GM18505 (cell line): Measurements from ENCODE around the gene LCN6.
"Not testable (repeated sequence)": the region's sequence is repeated elsewhere in the genome, so short reads cannot be mapped to it uniquely, and the experiment has no call there.

ENCODE experiments used
- ATAC-seq: cut with Tn5 transposase; IDR thresholded peaks from one replicate; pipeline ENCODE4 v1.9.1; 2021; ENCODE audit not compliant: unreplicated experiment
- POLR2A ChIP-seq: IDR thresholded peaks from 4 replicates; pipeline ENCODE4 v1.6.1; 2011; ENCODE audit warnings: borderline replicate concordance; ENCODE audit not compliant: insufficient read depth, insufficient read length; ENCODE audit errors: extremely low read depth

Gene LCN6, protein sequence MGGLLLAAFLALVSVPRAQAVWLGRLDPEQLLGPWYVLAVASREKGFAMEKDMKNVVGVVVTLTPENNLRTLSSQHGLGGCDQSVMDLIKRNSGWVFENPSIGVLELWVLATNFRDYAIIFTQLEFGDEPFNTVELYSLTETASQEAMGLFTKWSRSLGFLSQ

DNA sequence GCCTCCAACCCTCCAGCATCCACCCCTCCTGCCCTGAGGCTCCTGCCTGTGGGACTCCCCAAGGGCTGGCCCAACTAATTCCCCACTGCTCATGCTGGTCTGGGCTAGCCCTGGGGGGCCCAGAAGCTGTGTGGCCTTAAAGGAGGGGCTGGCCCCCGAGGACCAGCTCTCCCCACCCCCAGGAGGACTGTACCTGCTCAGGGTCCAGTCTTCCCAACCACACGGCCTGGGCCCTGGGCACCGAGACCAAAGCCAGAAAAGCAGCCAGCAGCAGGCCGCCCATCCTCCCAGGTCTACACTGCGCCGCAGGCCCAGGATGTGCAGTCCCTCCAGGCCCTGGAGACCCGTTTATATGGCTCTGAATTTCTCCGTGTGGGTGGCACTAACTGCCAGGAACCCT is at the start of gene LCN6:
Gene LCN6 (minus strand): TSS at position 325 of the 400 bp plus-strand sequence. CDS start 42 bp downstream, at position 283.
- no peak for TF ChIP-seq POLR2A
- no peak for ATAC-seq

DNA sequence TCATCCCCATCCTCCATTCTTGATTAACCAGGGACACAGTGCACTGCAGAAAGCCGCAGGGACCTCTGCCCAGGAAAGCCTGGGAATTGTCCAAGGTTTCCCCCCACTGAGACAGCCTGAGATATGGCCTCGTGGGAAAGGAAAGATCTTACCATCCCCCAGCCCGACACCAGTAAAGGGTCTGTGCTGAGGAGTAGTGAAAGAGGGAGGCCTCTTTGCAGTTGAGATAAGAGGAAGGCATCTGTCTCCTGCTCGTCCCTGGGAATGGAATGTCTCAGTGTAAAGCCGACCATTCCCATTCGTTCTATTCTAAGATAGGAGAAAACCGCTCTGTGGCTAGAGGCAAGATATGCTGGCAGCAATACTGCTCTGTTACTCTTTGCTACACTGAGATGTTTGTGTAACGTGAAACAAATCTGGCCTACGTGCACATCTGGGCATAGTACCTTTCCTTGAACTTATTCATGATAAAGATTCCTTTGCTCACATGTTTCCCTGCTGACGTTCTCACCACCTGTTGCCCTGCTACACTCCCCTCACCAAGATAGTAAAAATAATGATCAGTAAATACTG is 48.5 kb upstream of the LCN6 start:
- ATAC-seq: not testable (repeated sequence)

DNA sequence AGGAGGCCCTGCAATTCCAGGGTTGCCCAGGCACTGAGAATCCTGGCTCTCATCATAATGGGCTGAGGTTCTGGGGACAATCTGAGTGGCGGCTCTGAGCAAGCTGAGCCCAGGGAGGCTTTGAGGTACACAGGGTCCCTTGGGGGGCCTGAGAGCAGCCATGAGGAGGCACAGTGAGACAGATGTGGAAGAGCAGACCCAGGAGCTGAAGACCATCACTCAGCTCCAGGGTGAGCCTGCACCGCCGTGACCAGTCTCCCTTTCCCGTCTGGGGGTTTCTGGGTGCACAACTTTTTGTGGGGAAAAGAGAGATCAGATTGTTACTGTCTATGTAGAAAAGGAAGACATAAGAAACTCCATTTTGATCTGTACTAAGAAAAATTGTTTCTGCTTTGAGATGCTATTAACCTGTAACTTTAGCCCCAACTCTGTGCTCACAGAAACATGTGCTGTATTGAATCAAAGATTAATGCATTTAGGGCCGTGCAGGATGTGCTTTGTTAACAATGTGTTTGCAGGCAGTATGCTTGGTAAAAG is 48.0 kb upstream of the LCN6 start, which contains the start of gene CCDC183:
Gene CCDC183 (plus strand): TSS at position 101 of the 537 bp plus-strand sequence. CDS start 60 bp downstream, at position 161.
- TF ChIP-seq POLR2A: no peak
- no peak for ATAC-seq

DNA sequence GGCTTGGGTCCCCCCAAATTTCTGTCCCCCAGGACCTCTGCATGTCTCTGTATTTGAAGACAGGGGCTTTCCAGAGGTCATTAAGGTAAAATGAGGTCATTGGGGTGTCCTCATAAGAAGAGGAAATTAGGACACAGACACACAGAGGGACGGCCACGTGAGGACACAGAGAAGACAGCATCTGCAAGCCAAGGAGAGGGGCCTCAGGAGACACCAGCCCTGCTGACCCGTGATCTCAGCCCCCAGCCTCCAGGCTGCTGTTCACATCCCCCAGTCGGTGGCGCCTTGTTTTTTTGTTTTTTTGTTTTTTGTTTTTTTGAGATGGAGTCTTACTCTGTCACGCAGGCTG is 46.6 kb upstream of the LCN6 start:
- no peak for ATAC-seq
- no peak for TF ChIP-seq POLR2A

DNA sequence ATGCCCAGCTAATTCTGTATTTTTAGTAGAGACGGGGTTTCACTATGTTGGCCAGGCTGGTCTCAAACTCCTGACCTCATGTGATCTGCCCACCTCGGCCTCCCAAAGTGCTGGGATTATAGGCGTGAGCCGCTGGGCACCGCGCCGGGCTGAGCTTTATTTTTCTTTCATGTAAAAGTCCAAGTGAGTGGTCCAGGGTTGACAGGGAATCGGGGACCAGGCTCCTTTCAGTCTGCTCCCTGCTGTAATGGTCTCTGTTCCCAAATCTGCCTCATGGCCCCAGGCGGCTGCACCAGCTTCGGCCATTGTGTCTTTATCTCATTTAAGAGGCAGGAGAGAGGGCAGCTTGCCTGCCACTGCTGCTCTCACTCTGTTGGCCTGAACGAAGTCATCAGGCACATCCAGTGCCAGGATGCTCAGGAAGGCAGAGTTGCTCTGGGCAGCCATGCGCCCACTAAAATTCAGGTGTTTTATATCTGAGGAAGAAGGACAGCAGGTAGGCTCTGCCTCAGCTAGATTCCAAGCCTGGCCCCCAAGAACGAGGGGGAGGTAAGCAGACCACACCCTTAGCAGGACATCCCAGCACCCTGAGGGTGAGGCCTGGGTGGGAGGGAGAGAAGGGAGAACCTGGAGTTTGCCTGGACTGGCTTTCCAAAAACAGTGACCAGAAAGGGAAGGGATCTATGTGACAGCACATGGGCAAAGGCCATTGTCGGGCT is 46.1 kb upstream of the LCN6 start:
- no peak for TF ChIP-seq POLR2A
- ATAC-seq: no peak

GRCh38 chr9:136793086-136793946 is 45.0 kb upstream of the LCN6 start:
- ATAC-seq: no peak
- TF ChIP-seq POLR2A: no peak

DNA sequence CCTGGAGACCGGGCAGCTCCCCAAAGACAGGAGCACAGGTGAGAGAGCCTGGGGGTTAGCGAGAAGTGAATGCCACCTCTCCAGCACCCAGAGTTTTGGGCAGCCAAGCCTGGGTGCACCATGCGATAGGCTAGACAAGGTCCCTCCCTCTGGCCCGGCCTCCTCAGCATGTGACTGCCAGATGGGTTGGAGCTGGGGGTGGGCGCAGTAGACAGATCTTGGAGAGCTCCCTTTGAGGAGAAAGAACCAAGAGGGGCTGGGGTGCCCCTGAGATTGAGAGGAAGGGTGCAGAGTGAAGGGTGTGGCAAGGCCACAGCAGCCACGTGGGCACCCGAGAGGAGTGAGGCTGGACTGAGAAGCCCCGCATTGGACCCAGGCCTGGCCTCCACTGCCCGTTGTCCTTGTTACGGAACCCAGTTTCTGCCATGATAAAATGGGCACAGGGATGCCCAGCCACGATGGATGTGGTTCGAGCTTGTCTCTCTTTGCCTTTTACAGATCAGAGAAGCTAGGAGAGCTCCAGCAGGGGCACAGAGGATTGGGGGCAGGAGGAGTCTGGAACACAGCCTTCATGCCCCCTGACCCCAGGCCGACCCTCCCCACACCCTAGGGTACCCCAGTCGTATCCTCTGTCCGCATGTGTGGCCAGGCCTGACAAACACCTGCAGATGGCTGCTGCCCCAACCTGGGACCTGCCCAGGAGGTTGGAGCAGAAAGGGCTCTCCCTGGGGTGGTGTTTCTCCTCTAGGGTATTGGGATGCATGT is 44.2 kb upstream of the LCN6 start:
- ATAC-seq: no peak
- TF ChIP-seq POLR2A: no peak

- TF ChIP-seq POLR2A: no peak
- peak; percentile 15 for ATAC-seq
Measured at GRCh38 chr9:136791516-136792276, 43.4 kb upstream of the LCN6 start.

DNA sequence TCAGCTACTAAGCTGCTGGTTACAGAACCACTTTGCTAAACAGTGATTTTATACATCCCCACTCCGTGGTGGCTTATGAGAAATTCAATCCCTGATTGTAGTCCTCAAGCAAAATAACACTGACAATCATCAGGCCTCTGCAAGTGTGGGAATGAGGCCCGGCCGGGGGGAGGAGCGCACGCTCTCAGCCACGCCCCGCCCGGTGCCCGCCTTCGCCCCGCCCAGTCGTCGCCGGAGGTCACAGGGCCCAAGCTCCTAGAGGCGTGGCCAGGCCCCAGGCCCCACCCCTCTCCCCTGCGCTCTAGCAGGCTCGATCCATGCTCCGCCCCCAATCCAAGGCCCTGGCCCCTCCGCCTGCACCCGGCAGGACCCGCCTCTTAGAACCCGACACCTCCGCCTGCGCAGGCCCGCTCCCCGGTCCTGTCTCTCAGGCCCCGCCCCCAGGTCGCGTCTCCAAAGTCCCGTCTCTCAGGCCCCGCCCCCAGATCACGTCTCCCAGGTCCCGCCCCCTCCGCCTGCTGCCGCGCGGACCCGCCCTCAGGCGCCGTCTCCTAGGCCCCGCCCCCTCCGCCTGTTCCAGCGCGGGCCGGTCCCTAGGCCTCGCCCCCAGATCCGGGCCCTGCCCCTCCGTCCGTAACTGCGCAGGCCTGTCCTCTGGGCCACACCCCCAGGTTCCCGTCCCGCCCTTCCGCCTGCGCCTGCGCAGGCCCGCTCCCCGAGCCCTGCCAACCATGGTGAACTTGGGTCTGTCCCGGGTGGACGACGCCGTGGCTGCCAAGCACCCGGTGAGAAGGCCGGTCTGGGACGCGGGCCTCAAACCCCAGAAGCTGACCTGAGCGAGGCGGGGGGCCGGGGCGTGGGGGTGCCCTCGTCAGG is 42.6 kb upstream of the LCN6 start, which contains the start of gene TMEM141:
Gene TMEM141 (plus strand): TSS at position 705 of the 876 bp plus-strand sequence. CDS start 27 bp downstream, at position 732.
- peak; percentile 77 for TF ChIP-seq POLR2A
- peak; percentile 76 for ATAC-seq

GRCh38 chr9:136789523-136789937 is 41.2 kb upstream of the LCN6 start:
- ATAC-seq: no peak
- TF ChIP-seq POLR2A: no peak

- not testable (repeated sequence) for ATAC-seq
Measured at GRCh38 chr9:136788644-136789522, 40.6 kb upstream of the LCN6 start.
